SU-DHL-6 (cell line): Measurements from ENCODE around the gene OR10C1.

Experiments used
- CTCF ChIP-seq: fragments of 200-600 bp; sonication (generic); IDR thresholded peaks from one replicate; pipeline ENCODE4 v1.5.1; 2017; ENCODE audit warnings: antibody characterized with exemption, mild to moderate bottlenecking, low read length, moderate library complexity; ENCODE audit not compliant: insufficient read depth, poor library complexity, severe bottlenecking
- EZH2phosphoT487 ChIP-seq: fragments of 200-600 bp; sonication (generic), shearing (Covaris generic); conservative IDR thresholded peaks from 2 replicates; pipeline ENCODE4 v1.6.1; 2018; ENCODE audit warnings: mild to moderate bottlenecking, antibody characterized with exemption, low read length, moderate library complexity, mixed read lengths

GRCh38 chr6:29462022-29462421 is 22.9 kb downstream of the OR10C1 start:
- TF ChIP-seq CTCF (no peak), EZH2phosphoT487 (no peak)
